HG02970 (cell line): Measurements from ENCODE around the gene SH3BP2.

Experiments
- ATAC-seq: cut with Tn5 transposase; IDR thresholded peaks from one replicate; pipeline ENCODE4 v1.9.1; 2021; ENCODE audit warnings: mild to moderate bottlenecking, moderate library complexity, moderate number of reproducible peaks; ENCODE audit not compliant: unreplicated experiment, low FRiP score

The SH3BP2 gene

DNA sequence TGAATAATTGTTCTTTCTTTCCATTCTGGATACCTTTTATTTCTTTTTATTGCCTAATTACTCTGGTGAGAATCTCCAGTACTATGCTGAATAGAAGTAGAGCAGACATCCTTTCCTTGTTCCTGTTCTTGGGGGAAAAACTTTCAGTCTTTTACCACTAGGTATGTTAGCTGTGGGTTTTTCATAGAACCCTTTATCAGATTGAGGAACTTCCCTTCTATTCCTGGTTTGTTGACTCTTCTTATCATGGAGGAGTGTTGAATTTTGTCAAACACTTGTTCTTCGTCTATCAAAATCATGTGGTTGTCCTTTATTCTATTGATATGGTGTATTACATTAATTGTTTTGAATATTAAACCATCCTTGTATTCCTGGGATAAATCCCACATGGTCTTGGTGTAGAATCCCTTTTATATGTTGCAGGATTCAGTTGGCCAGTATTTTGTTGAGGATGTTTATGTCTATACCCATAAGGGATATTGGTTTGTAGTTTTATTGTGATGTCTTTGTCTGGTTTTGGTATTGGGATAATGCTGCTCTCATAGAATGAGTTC, 23.6 kb downstream of the SH3BP2 start:
- no peak for ATAC-seq

DNA sequence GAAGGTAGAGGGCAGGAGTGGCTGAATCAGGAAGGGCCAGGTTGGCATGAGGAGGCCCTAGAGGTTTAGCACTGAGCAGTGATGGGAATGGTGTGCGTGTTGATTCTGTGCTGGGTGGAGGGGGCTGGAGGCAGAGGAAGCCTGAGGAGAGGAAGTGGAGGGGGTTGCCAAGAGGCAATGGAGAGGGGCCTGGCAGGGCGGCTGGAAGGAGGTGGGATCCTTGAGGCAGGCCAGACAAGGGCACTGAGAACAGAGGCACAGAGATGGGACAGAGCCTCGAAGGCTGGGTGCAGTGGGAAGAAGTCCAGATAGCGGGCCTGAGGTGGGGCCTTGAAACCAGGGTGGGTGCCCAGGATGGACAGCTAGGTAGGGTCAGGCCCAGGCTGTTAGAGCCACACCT, 24.3 kb downstream of the SH3BP2 start:
- no peak for ATAC-seq

DNA sequence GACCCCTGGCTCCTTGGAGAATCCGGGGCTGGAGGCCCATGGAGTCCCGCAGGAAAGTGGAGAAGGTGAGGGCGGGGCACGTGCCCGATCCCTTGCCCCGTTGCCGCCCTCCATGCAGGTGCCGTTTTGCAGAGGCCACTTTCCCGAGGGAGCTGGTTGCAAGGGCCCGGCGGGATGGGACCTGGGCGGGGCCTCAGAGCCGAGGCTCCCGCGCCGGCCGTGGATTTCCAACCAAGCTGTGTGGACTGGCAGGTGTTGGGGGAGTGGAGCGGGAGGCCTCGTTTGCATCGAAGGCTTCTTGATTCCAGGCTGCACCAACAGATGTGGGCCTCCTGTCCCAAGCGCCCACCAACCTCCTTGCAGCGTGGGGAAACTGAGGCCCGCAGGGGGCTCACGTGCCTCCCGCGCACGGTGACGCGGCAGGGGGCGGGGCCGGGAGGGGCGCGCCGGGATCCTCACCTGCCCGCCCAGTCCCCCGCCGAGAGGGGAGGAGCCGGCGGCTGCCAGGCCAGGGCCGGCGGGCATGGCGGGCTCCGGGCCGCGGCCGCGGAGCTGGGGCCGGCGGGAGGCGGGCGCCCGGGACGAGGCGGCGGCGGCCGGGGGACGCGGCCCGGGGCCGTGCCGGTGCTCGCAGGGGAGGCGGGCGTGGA, 24.9 kb downstream of the SH3BP2 start:
- ATAC-seq = no peak

DNA sequence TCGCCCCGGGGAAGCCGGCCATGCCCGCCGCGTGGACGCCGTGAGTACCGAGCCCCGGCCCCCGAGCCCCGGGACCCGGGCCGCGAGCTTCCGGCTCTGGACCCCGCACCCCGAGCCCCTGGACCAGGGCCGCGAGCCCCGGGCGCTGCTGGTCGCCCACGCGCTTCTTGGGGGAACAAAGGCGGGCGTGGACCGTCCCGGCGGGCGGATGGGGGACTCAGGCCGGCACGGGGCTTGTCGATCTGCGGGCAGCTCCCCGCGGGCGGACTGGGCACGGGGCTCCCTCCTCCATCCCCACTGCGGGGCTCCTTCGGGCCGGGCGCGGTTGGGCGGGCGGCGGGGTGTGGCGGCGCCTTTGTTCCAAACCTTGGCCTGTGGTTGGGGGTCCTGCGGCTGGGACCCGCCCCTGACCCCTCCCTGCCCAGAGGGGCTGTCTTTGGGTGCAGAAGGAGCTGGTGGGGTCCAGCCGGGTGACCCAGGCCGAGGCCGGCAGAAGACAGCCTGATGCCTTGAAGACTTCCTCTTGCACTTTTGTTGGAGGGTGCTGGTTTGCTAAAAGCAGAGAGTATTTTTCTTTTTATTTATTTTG, 25.6 kb downstream of the SH3BP2 start:
- ATAC-seq = no peak

DNA sequence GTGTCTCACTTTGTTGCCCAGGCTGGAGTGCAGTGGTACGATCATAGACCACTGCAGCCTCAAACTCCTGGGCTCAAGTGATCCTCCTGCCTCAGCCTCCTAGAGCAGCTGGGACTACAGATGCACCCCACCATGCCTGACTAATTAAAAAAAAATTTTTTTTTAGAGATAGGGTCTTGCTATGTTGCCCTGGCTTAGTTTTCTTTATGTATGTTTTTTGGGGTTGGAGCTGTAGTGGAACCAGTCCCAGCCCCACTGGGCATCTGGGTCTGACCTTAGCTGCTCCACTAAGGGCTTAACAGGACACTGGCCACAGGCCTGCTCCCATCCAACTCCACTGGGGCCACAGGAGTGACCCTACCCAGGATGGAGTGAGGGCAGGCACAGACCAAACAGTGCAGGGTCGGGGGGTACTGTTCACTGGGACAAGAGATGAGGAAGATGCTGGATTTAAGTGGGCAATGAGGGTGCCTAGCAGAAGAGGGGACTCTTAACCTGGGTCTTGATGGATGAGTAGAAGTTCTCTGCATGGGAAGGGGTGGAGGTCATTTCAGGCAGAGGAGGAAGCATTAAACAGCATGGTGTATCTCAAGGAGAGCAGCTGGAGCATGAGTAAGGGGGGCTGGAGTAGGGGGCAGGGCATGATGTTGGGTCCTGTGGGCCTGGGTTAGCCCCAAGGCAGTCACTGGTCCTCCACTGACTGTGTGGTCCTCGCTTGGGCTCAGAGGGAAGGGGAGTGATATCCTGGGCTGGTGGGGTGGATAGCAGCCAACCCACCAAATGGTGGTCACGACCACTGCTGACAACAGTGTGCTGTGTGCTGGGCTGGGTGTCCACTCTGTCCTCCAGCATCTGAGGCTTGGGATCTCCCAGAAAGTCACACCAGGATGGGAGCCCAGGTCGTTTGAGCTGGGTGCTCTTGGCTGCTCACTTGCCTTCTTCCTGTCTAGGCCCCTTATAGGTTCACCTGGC, 26.6 kb downstream of the SH3BP2 start:
- no peak for ATAC-seq

DNA sequence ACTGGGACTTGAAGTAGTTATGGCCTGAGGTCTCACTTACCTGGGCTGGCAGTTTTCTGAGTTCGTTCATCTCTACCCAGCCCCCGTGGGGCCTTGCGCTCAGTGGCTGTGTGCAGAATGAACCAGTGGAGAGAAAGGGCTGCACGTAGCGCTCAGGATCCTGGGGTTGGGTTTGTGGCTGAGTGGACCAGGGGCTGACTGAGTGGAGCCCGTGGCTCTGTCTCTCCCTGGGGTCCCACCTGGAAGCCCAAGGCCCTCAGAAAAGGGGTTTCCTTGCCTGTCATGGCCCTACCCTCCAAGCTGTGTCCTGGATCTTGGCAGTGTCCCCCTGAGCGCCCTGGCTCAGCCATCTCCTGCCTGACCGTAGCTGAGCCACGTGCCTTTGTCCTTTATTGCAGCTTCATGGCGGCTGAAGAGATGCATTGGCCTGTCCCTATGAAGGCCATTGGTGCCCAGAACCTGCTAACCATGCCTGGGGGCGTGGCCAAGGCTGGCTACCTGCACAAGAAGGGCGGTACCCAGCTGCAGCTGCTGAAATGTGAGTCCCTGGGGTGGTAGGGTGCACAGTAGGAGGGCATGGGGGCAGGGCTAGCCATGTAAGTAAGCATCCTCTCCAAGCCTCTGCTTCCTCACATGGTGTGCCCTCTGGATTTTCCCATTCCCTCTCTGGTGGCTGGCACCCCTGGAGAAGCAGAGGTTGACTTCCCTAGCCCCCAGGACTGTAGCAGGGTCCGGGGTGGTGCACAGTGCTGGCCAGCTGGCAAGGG, 27.5 kb downstream of the SH3BP2 start:
- ATAC-seq = no peak

DNA sequence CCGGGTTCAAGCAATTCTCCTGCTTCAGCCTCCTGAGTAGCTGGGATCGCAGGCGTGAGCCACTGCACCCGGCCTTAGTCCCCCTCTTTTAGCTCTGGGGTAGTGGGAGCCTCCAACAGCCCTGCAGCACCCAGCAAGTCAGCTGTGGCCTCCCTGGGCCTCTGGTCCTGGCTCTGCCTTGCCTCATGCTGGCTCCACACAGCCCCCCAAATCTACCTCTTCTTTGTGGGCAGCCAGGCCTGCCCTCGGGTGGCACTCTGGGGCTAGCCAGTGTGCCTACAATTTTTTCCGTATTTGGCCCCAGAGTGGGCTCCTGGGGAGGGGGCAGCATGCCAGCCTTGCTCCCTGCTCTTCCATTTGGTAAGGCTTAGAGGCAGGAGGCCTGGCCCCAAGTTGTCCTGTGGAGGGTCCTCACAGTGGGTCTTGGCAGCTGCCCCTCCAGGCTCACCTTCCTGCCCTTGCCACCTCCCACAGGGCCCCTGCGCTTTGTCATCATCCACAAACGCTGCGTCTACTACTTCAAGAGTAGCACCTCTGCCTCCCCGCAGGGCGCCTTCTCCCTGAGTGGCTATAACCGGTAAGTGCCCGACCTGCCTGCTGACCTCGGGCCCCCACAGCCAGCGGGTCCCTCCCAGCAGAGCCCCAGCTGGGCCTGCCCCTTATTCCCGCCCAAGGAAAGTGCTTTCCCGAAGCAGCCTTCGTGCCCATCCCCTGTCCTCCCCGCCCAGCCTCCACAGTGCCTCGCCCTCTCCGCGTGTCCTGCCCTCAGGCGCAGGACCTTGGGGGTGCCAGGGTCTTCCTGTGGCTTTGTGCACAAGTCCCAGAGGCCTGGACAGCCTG, 29.8 kb downstream of the SH3BP2 start:
- ATAC-seq = no peak

DNA sequence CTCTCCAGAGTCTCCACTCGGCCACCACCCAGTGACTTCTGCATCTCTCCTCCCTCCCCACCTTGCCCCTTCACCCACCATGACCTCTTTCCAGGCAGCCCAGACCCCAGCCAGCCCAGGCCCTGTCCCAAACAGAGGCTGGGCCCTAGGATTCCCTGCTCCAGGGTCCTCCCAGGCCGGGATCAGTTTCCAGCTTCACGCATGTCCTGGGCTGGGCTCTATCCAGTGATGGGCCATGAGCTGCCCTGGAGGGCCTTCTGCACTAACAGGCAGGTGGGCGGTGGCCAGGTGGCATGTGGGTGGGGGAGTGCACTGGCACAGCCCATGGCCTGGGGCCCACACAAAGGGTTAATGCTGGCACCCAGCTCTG, 30.4 kb downstream of the SH3BP2 start:
- no peak for ATAC-seq

DNA sequence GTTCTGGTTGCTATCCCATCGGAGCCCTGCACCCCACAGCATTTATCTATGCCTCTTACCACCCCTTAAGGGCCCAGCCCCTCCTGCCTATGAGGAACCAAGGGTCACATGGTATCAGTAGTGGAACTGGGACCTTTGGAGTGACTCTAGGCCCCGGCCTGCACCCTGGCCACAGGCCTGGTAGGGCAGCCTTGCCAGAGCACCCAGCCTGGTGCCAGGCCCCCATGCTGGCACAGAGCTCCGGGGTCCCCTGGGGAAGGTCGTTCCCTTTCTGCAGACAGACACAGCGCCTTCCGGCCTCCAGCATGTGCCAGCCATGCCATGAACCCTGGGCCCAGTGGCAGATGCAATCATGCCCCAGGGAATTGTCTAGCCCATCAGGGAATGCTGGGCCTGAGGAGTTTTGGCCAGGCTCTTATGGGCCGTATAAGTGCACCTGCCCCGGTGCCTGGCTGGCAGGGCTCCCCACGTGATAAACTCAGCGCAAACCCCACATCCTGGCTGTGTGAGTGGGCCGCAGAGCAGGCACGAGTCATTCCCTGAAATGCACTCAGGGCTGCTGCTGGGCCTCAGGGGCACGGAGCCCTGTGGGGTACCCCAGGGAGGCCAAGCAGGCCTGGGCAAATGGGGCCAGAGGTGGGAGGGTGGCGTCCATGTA, 30.9 kb downstream of the SH3BP2 start:
- no peak for ATAC-seq

DNA sequence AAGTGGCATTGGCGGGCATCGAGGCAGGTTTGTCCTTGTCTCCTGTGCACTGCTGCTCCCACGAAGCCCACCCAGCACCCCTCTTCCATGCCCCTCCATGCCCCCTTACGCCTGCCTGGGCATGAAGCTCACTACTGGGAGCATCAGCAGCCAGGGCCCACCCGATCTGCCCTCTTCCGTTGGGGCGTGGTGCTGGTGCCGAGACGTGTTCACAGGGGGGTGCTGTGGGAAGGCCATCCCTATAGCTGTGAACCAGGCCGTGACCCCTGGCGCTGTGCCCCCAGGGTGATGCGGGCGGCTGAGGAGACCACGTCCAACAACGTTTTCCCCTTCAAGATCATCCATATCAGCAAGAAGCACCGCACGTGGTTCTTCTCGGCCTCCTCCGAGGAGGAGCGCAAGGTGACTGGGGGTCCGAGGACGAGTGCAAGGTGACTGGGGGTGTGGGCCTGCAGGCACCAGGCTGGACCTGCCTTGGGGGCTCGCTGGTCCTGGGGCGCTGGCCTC, 31.5 kb downstream of the SH3BP2 start:
- no peak for ATAC-seq

DNA sequence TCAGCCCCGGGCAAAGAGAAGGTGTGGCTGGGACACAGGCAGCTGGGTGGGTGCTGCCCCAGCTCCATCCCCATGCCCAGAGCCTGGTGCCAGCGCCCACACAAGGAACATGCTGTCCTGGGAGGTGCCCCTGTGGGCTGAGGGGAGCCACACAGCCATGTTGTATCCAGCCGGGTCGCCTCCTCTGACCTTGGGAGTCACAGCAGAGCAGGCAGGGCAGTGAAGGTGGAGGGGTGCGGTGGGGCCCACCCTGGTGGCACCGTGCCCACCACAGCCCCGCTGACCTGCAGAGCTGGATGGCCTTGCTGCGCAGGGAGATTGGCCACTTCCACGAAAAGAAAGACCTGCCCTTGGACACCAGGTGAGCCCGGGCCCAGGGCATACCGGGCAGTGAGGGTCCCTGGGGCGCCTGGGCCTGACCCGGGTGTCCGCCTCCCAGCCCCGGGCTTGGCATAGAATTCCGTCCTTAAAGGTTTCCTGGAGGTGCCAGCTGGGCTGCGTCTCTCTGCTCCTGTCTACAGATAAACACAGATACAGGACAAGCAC, 32.0 kb downstream of the SH3BP2 start:
- no peak for ATAC-seq

DNA sequence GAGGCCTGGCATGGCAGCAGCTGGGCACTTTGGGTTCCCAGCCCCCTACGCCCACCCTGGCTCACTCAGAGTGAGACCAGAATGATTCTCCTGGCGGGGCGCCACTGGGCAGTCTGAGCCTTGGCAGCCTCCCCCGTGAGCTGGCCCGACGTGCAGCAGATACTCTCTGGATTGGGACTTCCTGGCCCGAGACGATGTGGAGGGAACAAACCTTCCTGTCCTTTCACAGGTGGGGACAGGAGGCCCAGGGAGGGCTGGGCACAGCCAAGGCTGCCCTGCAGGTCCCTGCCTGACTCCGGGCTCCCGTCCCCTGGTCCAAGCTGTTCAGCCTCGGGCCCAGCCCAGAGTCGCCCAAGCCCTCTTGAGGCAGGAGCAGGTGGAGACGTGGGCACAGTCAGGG, 32.9 kb downstream of the SH3BP2 start:
- ATAC-seq = no peak

DNA sequence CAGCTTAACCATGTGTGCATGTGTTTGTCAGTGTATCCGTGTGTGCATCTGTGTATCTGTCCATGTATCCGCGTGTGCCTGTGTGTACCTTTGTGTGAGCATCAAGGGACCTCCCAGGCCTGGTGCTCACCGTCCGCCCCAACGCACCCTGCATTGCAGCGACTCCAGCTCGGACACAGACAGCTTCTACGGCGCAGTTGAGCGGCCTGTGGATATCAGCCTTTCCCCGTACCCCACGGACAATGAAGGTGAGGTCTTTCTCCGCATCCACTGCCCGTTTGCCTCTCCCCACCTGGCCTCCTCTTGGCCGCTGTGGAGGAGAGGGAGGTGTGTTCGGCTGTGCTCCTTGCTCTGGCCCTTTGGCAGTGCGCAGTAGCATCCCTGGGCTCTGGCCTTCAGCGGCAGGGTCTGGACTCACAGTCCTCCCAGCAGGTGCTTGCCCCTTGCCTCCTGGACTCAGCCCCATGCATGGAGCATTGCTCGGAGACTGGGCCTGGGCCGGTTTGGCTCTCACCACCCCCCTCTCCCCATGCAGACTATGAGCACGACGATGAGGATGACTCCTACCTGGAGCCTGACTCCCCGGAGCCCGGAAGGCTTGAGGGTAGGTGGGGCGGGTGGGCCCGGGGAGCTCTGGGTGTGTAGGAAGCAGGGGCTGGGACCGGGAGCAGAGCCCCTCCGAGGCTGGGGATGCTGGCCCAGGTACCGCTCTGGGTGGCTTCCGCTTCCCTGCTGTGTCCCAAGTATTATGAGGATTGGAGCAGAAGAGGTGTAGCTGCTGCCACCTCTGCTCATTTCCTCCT, 34.4 kb downstream of the SH3BP2 start:
- ATAC-seq = no peak

DNA sequence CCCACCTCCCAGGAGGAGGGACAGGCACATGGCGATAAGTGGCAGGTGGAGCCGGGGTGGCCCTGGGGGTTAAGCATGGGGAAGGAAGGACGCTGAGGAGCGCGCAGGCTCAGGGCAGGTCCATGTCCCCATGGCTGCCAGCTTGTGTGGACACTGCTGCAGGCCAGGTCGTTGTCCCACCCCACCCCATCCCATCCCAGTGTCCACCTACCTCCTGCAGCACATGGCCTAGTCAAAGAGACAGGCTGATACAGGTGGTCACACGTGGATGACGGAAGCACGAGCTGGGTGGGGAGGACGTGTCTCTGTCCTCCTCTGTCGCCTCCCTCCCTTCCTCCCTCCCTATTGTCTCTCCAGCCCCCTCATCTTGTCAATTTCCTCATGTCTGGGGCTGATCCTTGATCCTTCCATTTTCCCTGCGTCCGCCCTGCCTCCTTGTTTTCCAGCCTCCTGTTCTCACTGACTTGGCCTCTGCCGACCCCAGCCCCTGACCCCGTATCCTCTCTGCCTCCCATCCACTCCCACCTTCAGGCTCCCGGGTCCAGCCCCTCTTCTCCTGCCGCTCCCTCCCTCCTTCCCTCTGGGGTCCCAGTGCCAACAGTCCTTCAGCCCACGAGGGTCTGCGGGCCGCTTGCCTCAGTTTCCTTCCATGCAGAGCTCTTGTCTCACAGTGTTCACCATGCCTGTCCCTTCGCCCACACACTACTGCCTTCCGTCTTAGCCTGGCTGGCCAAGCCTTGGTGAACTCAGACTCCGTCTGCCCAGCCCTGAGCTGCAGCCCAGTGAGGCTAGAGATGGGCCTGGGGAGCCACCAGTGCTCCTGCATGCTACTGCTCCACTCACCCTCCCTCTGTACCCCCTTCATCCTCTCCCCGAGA, 35.2 kb downstream of the SH3BP2 start:
- ATAC-seq = no peak

DNA sequence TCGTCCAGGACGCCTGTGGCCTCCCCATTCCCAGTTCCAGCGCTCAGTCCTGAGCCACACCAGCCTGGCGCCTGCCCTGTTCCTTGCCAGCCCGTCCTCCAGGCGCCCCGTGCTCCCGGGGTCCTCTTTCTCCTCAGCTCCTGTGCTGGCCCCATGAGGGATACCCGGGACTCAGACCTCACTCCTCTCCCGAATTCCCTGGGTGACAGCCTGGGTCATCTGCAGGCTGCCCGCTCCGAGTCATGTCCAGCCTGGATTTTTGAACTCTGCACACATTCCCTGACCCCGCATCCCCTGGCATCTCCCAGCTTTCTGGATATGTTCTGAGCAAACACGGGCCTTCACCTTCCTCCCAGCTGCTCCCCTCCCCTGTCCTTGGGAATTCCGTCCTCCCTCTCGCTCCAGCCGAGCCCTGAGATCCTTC, 35.9 kb downstream of the SH3BP2 start:
- ATAC-seq = no peak

DNA sequence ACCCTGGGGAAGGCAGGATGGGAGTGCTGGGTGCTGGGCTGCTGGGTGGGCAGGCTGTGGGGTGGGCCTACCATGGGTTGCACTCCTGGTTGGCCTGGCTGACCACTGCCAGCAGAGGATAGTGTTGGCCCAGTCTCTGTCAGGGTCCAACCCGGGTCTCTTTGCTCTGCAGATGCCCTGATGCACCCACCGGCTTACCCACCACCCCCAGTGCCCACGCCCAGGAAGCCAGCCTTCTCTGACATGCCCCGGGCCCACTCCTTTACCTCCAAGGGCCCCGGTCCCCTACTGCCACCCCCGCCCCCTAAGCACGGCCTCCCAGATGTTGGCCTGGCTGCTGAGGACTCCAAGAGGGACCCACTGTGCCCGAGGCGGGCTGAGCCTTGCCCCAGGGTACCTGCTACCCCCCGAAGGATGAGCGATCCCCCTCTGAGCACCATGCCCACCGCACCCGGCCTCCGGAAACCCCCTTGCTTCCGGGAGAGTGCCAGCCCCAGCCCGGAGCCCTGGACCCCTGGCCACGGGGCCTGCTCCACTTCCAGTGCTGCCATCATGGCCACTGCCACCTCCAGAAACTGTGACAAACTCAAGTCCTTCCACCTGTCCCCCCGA, 36.5 kb downstream of the SH3BP2 start:
- ATAC-seq = no peak
